T-cell (primary cell): ENCODE results near the gene SLC26A11. TPM values are rescaled to one million over a fixed set of nuclear protein-coding genes. Genes with fewer than 3 reads are reported as not detected.
"Not testable (repeated sequence)": the region's sequence is repeated elsewhere in the genome, so short reads cannot be mapped to it uniquely, and the experiment has no call there.

Experiments
- ATAC-seq, 4 experiments: fragments of 200-7000 bp in 3 of 4; fragments of 150-1000 bp in 1 of 4; cut with Tn5 transposase; replicated peaks in 1 of 4; 1 replicate in 3 of 4; 2 replicates in 1 of 4; pipeline ENCODE4 v1.10.0; 2021; ENCODE audit warnings: moderate library complexity in 3 of 4, mild to moderate bottlenecking in 2 of 4, moderate number of reproducible peaks in 1 of 4
- CTCF ChIA-PET, 2 donors: fragments of 300-600 bp; sonication (Branson Sonifier 250); formaldehyde crosslinking; loops; one replicate each; lab custom pipeline; 2022; ENCODE audit warnings: antibody characterized with exemption in 2 of 2; lab: Charles Lee
- POLR2A ChIA-PET, 2 donors: fragments of 300-600 bp; sonication (Branson Sonifier 250); formaldehyde crosslinking; loops; one replicate each; lab custom pipeline; 2022; ENCODE audit warnings: antibody characterized with exemption in 2 of 2; lab: Charles Lee
- DNase-seq, 35 experiments: peaks; one replicate each; pipeline versions ENCODE4 v3.0.0 to v3.0.0-alpha.2; 2013 to 2023
- H3K27ac ChIP-seq: one replicate; pipeline ENCODE4 v1.5.1; 2013; ENCODE audit warnings: low read length
- H3K27me3 ChIP-seq, 2 experiments: replicated peaks in 1 of 2; 1 replicate in 1 of 2; 2 replicates in 1 of 2; pipeline versions ENCODE4 v1.6.1 to v1.7.0; 2013; ENCODE audit warnings: low read length in 1 of 2, mixed read lengths in 1 of 2; ENCODE audit not compliant: control insufficient read depth in 2 of 2, insufficient read depth in 2 of 2; ENCODE audit errors: extremely low read depth in 1 of 2
- H3K36me3 ChIP-seq, 2 donors: 1 replicate in 1 of 2; 2 replicates in 1 of 2; pipeline versions ENCODE4 v1.6.1 to v1.7.0; 2013; ENCODE audit warnings: low read length in 1 of 2; ENCODE audit not compliant: control insufficient read depth in 2 of 2, insufficient read depth in 1 of 2; ENCODE audit errors: extremely low read depth in 1 of 2
- H3K4me1 ChIP-seq, 2 experiments: 1 replicate in 1 of 2; 2 replicates in 1 of 2; pipeline versions ENCODE4 v1.6.1 to v1.7.0; 2013; ENCODE audit warnings: low read length in 2 of 2, mixed read lengths in 1 of 2; ENCODE audit not compliant: insufficient read depth in 2 of 2, control insufficient read depth in 1 of 2; ENCODE audit errors: extremely low read depth in 1 of 2
- H3K4me3 ChIP-seq, 2 donors: 1 replicate in 1 of 2; 2 replicates in 1 of 2; pipeline versions ENCODE4 v1.5.1 to v1.7.0; 2013; ENCODE audit warnings: mild to moderate bottlenecking in 2 of 2, low read length in 1 of 2, moderate library complexity in 1 of 2; ENCODE audit not compliant: control insufficient read depth in 1 of 2; ENCODE audit errors: extremely low read depth in 1 of 2
- H3K9me3 ChIP-seq: 2 replicates; pipeline ENCODE4 v1.7.0; 2013
- H3K27ac Mint-ChIP-seq, 2 donors: one replicate each; pipeline ENCODE4 v1.8.0; 2020 to 2021; ENCODE audit warnings: mild to moderate bottlenecking in 2 of 2, mixed read lengths in 2 of 2
- H3K27me3 Mint-ChIP-seq, 2 donors: one replicate each; pipeline ENCODE4 v1.8.0; 2021 to 2022; ENCODE audit warnings: mixed read lengths in 2 of 2
- H3K36me3 Mint-ChIP-seq: one replicate; pipeline ENCODE4 v1.8.0; 2021; ENCODE audit warnings: mixed read lengths
- H3K4me1 Mint-ChIP-seq, 3 donors: one replicate each; pipeline ENCODE4 v1.8.0; 2020 to 2022; ENCODE audit warnings: mixed read lengths in 3 of 3, mild to moderate bottlenecking in 1 of 3
- H3K4me3 Mint-ChIP-seq, 3 donors: one replicate each; pipeline ENCODE4 v1.8.0; 2020 to 2022; ENCODE audit warnings: mild to moderate bottlenecking in 3 of 3, mixed read lengths in 3 of 3, moderate library complexity in 3 of 3
- H3K9me3 Mint-ChIP-seq, 3 donors: one replicate each; pipeline ENCODE4 v1.8.0; 2020 to 2022; ENCODE audit warnings: mixed read lengths in 3 of 3
- WGBS: methylation state at CpG from one replicate; pipeline ENCODE4 v1.1.5; 2013; ENCODE audit warnings: missing lambda C conversion rate; ENCODE audit not compliant: insufficient coverage; 5-methylcytosine and 5-hydroxymethylcytosine counted together
- total RNA-seq, 35 experiments: library from RNA in 6 of 35; stranded (reverse) in 6 of 35; fragments of 120-200 nt in 1 of 35; gene quantifications; one replicate each; pipeline versions ENCODE4 v1.2.1 to v1.2.4 and lab custom pipeline; 2013 to 2026

Gene SLC26A11
- total RNA-seq, 5 donors from 2014 or later (not counting 1 experiment from before 2014, with no cell fraction given) = 45.9 to 123 (median 112) TPM

GRCh38 chr17:80191865-80192661 is 28.2 kb upstream of the SLC26A11 start:
- no peaks in the 10 kb centered on the region for H3K9me3 ChIP-seq
- no peak overlapping the region for H3K4me3 Mint-ChIP-seq
- no peak overlapping the region for H3K27ac Mint-ChIP-seq
- no peak for DNase-seq
- H3K36me3 ChIP-seq = no peaks in the 10 kb centered on the region
- 78% methylated on average over 18 of the region's 29 CpGs for WGBS
- H3K27me3 ChIP-seq = peaks cover 0 to 49% of the 10 kb centered on the region in 2 experiments
- peaks cover 0 to 4% of the 10 kb centered on the region in 2 experiments for H3K4me1 ChIP-seq
- ATAC-seq = no peak
- no peaks in the 10 kb centered on the region for H3K9me3 Mint-ChIP-seq
- H3K4me1 Mint-ChIP-seq = no peaks in the 10 kb centered on the region
- no peaks in the 10 kb centered on the region for H3K36me3 Mint-ChIP-seq
- H3K4me3 ChIP-seq = no peak overlapping the region
- no peak overlapping the region for H3K27ac ChIP-seq
- ChIA-PET POLR2A (no interaction called here), CTCF (interaction anchor here in 1 of 2 donors (0.6 kb wide), 1 partner anchor 28 kb away, joined by 6 read pairs; no protein-coding TSS in a partner anchor)
- peaks cover 0 to 5% of the 10 kb centered on the region in 2 donors for H3K27me3 Mint-ChIP-seq

GRCh38 chr17:80195141-80195540 is 25.1 kb upstream of the SLC26A11 start:
- DNase-seq (no peak), ATAC-seq (no peak)
- Histone ChIP-seq H3K9me3 (no peaks in the 10 kb centered on the region), H3K36me3 (no peaks in the 10 kb centered on the region), H3K27ac (no peak overlapping the region), H3K4me1 (peaks cover 0 to 4% of the 10 kb centered on the region in 2 experiments), H3K4me3 (no peak overlapping the region), H3K27me3 (peaks cover 0 to 25% of the 10 kb centered on the region in 2 experiments)
- Mint-ChIP-seq H3K27me3 (peaks cover 0 to 2% of the 10 kb centered on the region in 2 donors), H3K4me1 (no peaks in the 10 kb centered on the region), H3K4me3 (no peak overlapping the region), H3K27ac (no peak overlapping the region), H3K36me3 (no peaks in the 10 kb centered on the region), H3K9me3 (no peaks in the 10 kb centered on the region)
- ChIA-PET POLR2A (no interaction called here), CTCF (interaction anchor here (0.6 to 1.8 kb wide), 3 partner anchors 58 to 1135 kb away, joined by 4 to 7 read pairs (median 5); no protein-coding TSS in a partner anchor)
- 75% methylated on average over 8 of the region's 14 CpGs for WGBS

- no peaks in the 10 kb centered on the region for H3K9me3 ChIP-seq
- H3K4me3 ChIP-seq = no peak overlapping the region
- Mint-ChIP-seq H3K4me1 (no peaks in the 10 kb centered on the region), H3K27me3 (peaks cover 0 to 2% of the 10 kb centered on the region in 2 donors), H3K4me3 (no peak overlapping the region), H3K36me3 (no peaks in the 10 kb centered on the region), H3K9me3 (no peaks in the 10 kb centered on the region), H3K27ac (peak overlapping the region in 1 of 2 donors; percentile 79)
- peaks cover 0 to 4% of the 10 kb centered on the region in 2 experiments for H3K4me1 ChIP-seq
- WGBS = 80% methylated on average over 20 of the region's 27 CpGs
- ATAC-seq (peak in 3 of 4 experiments; percentile 43 to 72 (median 62)), DNase-seq (peak in 33 of 35 experiments; percentile 12 to 78 (median 47))
- no peaks in the 10 kb centered on the region for H3K36me3 ChIP-seq
- H3K27me3 ChIP-seq = peaks cover 0 to 21% of the 10 kb centered on the region in 2 experiments
- POLR2A ChIA-PET = no interaction called here
- no peak overlapping the region for H3K27ac ChIP-seq
- CTCF ChIA-PET = interaction anchor here (0.6 to 1.8 kb wide), 8 partner anchors 10 to 1136 kb away, joined by 3 to 7 read pairs (median 4); no protein-coding TSS in a partner anchor
These were observed 24.3 kb upstream of the SLC26A11 start for GRCh38 chr17:80195671-80196529.

- Histone ChIP-seq H3K9me3 (no peaks in the 10 kb centered on the region), H3K4me1 (peaks cover 0 to 4% of the 10 kb centered on the region in 2 experiments), H3K27me3 (peaks cover 0 to 14% of the 10 kb centered on the region in 2 experiments), H3K4me3 (no peak overlapping the region), H3K27ac (no peak overlapping the region), H3K36me3 (no peaks in the 10 kb centered on the region)
- ChIA-PET POLR2A (no interaction called here), CTCF (interaction anchor here (1.2 to 1.8 kb wide), 2 partner anchors 9 to 56 kb away, joined by 3 to 7 read pairs; no protein-coding TSS in a partner anchor)
- no peak overlapping the region for H3K27ac Mint-ChIP-seq
- no peak for DNase-seq
- 92% methylated on average over 7 of the region's 7 CpGs for WGBS
- H3K27me3 Mint-ChIP-seq = peaks cover 0 to 2% of the 10 kb centered on the region in 2 donors
- H3K36me3 Mint-ChIP-seq = no peaks in the 10 kb centered on the region
- ATAC-seq = no peak
- no peaks in the 10 kb centered on the region for H3K9me3 Mint-ChIP-seq
- H3K4me3 Mint-ChIP-seq = no peak overlapping the region
- H3K4me1 Mint-ChIP-seq = no peaks in the 10 kb centered on the region
These were observed 23.6 kb upstream of the SLC26A11 start for GRCh38 chr17:80196652-80197051.

GRCh38 chr17:80198144-80198661 is 22.0 kb upstream of the SLC26A11 start:
- no peaks in the 10 kb centered on the region for H3K36me3 ChIP-seq
- H3K4me3 ChIP-seq = no peak overlapping the region
- H3K4me1 ChIP-seq = peaks cover 0 to 4% of the 10 kb centered on the region in 2 experiments
- no peaks in the 10 kb centered on the region for H3K9me3 Mint-ChIP-seq
- H3K27ac ChIP-seq = no peak overlapping the region
- peaks cover 0 to 8% of the 10 kb centered on the region in 2 experiments for H3K27me3 ChIP-seq
- no peak overlapping the region for H3K27ac Mint-ChIP-seq
- H3K27me3 Mint-ChIP-seq = peaks cover 0 to 2% of the 10 kb centered on the region in 2 donors
- DNase-seq = no peak
- no peak for ATAC-seq
- H3K4me1 Mint-ChIP-seq = no peaks in the 10 kb centered on the region
- no peak overlapping the region for H3K4me3 Mint-ChIP-seq
- ChIA-PET CTCF (no interaction called here), POLR2A (no interaction called here)
- H3K36me3 Mint-ChIP-seq = no peaks in the 10 kb centered on the region
- H3K9me3 ChIP-seq = no peaks in the 10 kb centered on the region
- WGBS = 89% methylated on average over 21 of the region's 27 CpGs

- not testable (repeated sequence) for H3K4me1 ChIP-seq, H3K27ac Mint-ChIP-seq, H3K27me3 ChIP-seq, H3K4me3 Mint-ChIP-seq, H3K4me1 Mint-ChIP-seq, H3K36me3 Mint-ChIP-seq, H3K27ac ChIP-seq, H3K9me3 Mint-ChIP-seq, H3K27me3 Mint-ChIP-seq, ATAC-seq, DNase-seq, H3K4me3 ChIP-seq, H3K36me3 ChIP-seq, H3K9me3 ChIP-seq
- ChIA-PET POLR2A (interaction anchor here (0.6 kb wide), 2 partner anchors 30 to 1617 kb away, joined by 3 to 7 read pairs; no protein-coding TSS in a partner anchor), CTCF (interaction anchor here in 1 of 2 donors (0.6 to 0.7 kb wide), 3 partner anchors 13 to 769 kb away, joined by 4 read pairs; no protein-coding TSS in a partner anchor)
- WGBS = 88% methylated on average over 4 of the region's 6 CpGs
These were observed 20.9 kb upstream of the SLC26A11 start for GRCh38 chr17:80199295-80199694.
